ENCODE data around the gene KLK3.

- no peak for TF ChIP-seq CTCF (IDR thresholded peaks at IDR 0.05)
- TF ChIP-seq POLR2A (IDR thresholded peaks at IDR 0.05) = no peak
Measured at GRCh38 chr19:50894478-50895356, 40.0 kb downstream of the KLK3 start.

Data from heart left ventricle (tissue), 13 donors.